ENCODE results near the gene IFT22. TPM values are rescaled to one million over a fixed set of nuclear protein-coding genes. Genes with fewer than 3 reads are reported as not detected.
"Not testable (repeated sequence)": the region's sequence is repeated elsewhere in the genome, so short reads cannot be mapped to it uniquely, and the experiment has no call there.

The IFT22 gene
- total RNA-seq, 2 donors from 2014 or later: 14.0 to 24.4 TPM

DNA sequence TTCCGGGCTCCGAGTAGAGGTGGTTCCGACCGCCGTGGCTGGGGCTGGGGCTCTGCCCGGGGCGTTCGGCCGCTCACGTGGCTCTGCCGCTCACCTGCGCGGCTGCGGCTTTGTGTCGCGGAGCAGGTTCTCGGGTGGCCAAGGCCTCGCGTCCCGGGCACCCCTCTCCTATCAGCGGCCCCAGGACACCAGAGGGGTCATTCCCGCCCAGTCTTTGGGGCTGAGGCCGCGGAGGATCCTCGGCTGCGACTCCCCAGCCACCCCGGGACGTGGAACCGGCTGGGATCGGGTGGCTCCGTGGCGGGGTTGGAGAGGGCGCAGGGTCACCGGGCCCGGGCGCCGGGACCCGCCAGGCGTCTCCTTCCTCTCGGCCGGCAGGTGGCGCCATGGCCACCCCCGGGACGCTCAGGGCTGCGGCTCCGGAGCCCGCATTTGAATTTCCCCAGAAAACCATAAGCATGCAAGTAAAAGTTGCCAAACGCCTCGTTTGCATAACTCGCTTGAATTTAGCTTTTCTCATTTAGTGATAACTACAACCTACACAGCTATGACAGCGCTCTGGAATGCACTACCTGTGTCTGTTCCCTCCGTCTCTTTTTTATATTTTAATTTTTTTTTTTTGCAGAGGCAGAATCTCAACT lies 42.2 kb upstream of the IFT22 start:
- no peak for DNase-seq (ENCODE audit: low spot score)
- no peak for ATAC-seq (ENCODE audit: insufficient number of reproducible peaks, low FRiP score, low read depth)
- peak overlapping the region; percentile 76 for H3K4me3 ChIP-seq
- no peaks in the 10 kb centered on the region for H3K9me3 ChIP-seq
- H3K27ac ChIP-seq: no peak overlapping the region
- H3K27me3 ChIP-seq (replicated peaks; ENCODE audit: insufficient read depth): no peaks in the 10 kb centered on the region
- no peaks in the 10 kb centered on the region for H3K36me3 ChIP-seq
- H3K4me1 ChIP-seq (ENCODE audit: control insufficient read depth in 1 of 2, low read depth in 2 of 2): peaks cover 10 to 16% of the 10 kb centered on the region in 2 donors
- TF ChIP-seq, protein P1, sequence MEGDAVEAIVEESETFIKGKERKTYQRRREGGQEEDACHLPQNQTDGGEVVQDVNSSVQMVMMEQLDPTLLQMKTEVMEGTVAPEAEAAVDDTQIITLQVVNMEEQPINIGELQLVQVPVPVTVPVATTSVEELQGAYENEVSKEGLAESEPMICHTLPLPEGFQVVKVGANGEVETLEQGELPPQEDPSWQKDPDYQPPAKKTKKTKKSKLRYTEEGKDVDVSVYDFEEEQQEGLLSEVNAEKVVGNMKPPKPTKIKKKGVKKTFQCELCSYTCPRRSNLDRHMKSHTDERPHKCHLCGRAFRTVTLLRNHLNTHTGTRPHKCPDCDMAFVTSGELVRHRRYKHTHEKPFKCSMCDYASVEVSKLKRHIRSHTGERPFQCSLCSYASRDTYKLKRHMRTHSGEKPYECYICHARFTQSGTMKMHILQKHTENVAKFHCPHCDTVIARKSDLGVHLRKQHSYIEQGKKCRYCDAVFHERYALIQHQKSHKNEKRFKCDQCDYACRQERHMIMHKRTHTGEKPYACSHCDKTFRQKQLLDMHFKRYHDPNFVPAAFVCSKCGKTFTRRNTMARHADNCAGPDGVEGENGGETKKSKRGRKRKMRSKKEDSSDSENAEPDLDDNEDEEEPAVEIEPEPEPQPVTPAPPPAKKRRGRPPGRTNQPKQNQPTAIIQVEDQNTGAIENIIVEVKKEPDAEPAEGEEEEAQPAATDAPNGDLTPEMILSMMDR (IDR thresholded peaks at IDR 0.05): peak; percentile 95

DNA sequence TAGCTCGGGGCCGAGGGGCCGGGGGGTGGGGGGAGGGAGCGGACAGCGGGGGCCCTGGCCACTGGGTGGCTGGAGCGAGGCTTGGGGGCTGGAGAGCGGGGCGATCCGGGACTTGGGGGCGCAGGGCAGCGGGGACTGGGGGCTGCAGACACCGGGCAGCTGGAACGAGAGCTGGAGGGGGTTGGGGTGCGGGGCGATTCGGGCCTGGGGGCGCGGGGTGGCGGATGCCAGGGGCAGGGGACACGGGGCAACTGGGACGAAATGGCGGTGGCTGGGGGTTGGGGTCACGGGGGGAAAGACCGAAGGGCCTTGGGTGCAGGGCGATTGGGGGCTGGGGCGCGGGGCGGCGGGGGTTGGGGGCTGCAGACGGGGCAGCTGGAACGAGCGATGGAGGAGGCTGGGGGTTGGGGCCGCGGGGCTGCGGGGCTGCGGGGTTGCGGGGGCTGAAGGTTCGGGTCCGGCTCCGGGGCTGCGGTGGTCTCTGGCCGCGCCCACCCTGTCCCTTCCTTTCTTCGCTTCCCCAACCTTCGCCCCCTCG lies 41.7 kb upstream of the IFT22 start:
- peaks cover 10 to 16% of the 10 kb centered on the region in 2 donors for H3K4me1 ChIP-seq (ENCODE audit: control insufficient read depth in 1 of 2, low read depth in 2 of 2)
- peak overlapping the region; percentile 76 for H3K4me3 ChIP-seq
- no peaks in the 10 kb centered on the region for H3K27me3 ChIP-seq (replicated peaks; ENCODE audit: insufficient read depth)
- no peak for ATAC-seq (ENCODE audit: insufficient number of reproducible peaks, low FRiP score, low read depth)
- TF ChIP-seq, protein P1 (IDR thresholded peaks at IDR 0.05): no peak
- H3K27ac ChIP-seq: no peak overlapping the region
- no peaks in the 10 kb centered on the region for H3K9me3 ChIP-seq
- DNase-seq (ENCODE audit: low spot score): no peak
- no peaks in the 10 kb centered on the region for H3K36me3 ChIP-seq

DNA sequence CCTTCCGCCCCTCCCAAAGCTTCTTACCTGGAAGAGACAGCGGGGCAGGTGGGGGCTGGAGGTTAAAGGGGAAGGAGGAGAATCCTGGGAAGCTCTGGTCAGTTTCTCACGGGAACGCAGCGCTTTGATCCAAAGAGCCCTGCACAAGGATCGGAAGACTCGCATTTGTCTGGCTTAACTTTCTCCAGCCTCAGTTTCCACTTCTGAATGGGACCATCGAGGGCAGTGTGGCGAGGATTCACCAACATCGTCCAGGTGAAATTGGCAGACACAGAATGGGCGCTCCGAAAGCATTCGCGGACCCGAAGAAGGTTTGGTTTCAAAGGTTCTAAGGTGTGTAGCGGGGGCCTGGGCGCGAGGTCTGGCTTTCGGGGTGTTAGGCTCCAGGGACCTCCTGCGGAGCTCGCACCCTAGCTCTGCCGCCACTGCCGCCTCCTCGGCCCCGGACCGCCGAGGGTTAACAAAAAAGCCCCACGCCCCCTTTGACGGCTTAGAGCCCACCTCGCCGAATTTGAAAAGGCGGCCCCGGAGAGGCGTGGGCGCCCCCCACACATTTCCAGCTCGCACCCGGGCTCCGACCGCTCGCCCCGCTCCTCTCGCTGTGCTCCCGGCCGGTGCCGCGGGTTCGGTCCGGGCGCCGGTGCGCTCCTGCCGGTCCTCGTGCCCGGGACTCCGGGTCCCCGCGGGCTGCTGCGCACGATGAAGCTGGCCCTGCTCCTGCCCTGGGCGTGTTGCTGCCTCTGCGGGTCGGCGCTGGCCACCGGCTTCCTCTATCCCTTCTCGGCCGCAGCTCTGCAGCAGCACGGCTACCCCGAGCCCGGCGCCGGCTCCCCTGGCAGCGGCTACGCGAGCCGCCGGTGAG lies 41.0 kb upstream of the IFT22 start, which contains the start of gene COL26A1:
TSS of gene COL26A1 (plus strand) at position 542 of the 862 bp plus-strand sequence. CDS start at position 700, 158 bp downstream.
- TF ChIP-seq, protein P1 (IDR thresholded peaks at IDR 0.05): no peak

DNA sequence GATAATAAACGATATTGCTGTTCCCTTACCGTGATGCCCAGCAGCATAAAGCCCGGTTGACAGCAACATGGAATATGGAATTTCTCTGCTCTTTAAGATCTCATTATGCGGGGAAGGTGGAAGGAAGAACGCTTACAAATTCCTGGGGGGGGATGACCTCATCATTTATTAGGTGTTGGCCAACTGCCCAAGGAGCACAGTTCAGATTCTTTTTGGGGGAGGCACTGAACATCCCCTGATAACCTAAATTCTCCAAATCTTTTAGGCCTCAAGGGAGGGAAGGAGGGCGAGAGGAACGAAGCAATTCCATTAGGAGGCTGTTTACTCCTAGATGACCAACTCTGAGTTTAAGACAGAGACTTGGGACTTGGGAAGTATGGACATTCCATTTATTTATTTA lies 35.8 kb upstream of the IFT22 start:
- ATAC-seq (ENCODE audit: insufficient number of reproducible peaks, low FRiP score, low read depth) (no peak), DNase-seq (ENCODE audit: low spot score) (no peak)
- Histone ChIP-seq H3K27me3 (replicated peaks; ENCODE audit: insufficient read depth) (no peaks in the 10 kb centered on the region), H3K4me1 (ENCODE audit: control insufficient read depth in 1 of 2, low read depth in 2 of 2) (peaks cover 0 to 2% of the 10 kb centered on the region in 2 donors), H3K4me3 (no peak overlapping the region), H3K9me3 (no peaks in the 10 kb centered on the region), H3K27ac (no peak overlapping the region), H3K36me3 (no peaks in the 10 kb centered on the region)
- TF ChIP-seq, protein P1 (IDR thresholded peaks at IDR 0.05): no peak

More for the DNA sequence above, 41.0 kb upstream of the IFT22 start, which contains the start of gene COL26A1:
- Histone ChIP-seq H3K36me3 (no peaks in the 10 kb centered on the region), H3K9me3 (no peaks in the 10 kb centered on the region), H3K4me3 (peak within 1 kb of the TSS; percentile 76), H3K27me3 (replicated peaks; ENCODE audit: insufficient read depth) (no peaks in the 10 kb centered on the region), H3K4me1 (ENCODE audit: control insufficient read depth in 1 of 2, low read depth in 2 of 2) (peaks cover 10 to 16% of the 10 kb centered on the region in 2 donors), H3K27ac (no peak within 1 kb of the TSS)
- DNase-seq (ENCODE audit: low spot score) (no peak), ATAC-seq (ENCODE audit: insufficient number of reproducible peaks, low FRiP score, low read depth) (no peak)

DNA sequence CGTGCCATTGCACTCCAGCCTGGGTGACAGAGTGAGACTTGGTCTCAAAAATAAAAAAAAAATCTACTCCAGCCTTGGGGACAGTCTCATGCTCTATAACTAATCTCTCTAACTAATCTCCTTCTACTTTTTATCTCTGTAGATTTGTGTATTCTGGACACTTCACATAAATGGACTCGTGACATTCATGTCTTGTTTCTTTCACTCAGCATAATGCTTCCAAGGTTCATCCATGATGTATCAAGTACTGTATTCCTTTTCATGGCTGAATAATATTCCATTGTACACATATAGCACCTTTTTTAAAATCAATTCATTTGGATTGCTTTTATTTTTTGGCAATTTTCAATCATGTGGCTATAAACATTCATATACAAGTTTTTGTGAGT lies 31.3 kb upstream of the IFT22 start:
- H3K27me3 ChIP-seq (replicated peaks; ENCODE audit: insufficient read depth): no peaks in the 10 kb centered on the region
- TF ChIP-seq, protein P1 (IDR thresholded peaks at IDR 0.05): no peak
- no peaks in the 10 kb centered on the region for H3K9me3 ChIP-seq
- H3K36me3 ChIP-seq: no peaks in the 10 kb centered on the region
- no peak overlapping the region for H3K4me3 ChIP-seq
- H3K4me1 ChIP-seq (ENCODE audit: control insufficient read depth in 1 of 2, low read depth in 2 of 2): no peaks in the 10 kb centered on the region
- no peak overlapping the region for H3K27ac ChIP-seq
- no peak for DNase-seq (ENCODE audit: low spot score)
- no peak for ATAC-seq (ENCODE audit: insufficient number of reproducible peaks, low FRiP score, low read depth)

DNA sequence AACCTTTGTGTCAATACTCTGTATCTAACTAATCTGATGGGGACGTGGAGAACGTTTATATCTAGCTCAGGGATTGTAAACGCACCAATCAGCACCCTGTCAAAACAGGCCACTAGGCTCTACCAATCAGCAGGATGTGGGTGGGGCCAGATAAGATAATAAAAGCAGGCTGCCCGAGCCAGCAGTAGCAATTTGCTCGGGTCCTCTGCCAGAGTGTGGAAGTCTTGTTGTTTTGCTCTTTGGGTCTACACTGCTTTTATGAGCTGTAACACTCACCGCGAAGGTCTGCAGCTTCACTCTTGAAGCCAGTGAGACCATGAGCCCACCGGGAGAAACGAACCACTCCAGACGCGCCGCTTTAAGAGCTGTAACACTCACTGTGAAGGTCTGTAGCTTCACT lies 27.7 kb upstream of the IFT22 start:
- H3K27me3 ChIP-seq (replicated peaks; ENCODE audit: insufficient read depth); ATAC-seq (ENCODE audit: insufficient number of reproducible peaks, low FRiP score, low read depth); H3K4me1 ChIP-seq (ENCODE audit: control insufficient read depth in 1 of 2, low read depth in 2 of 2); H3K36me3 ChIP-seq; H3K27ac ChIP-seq; H3K9me3 ChIP-seq; H3K4me3 ChIP-seq; DNase-seq (ENCODE audit: low spot score): not testable (repeated sequence)

DNA sequence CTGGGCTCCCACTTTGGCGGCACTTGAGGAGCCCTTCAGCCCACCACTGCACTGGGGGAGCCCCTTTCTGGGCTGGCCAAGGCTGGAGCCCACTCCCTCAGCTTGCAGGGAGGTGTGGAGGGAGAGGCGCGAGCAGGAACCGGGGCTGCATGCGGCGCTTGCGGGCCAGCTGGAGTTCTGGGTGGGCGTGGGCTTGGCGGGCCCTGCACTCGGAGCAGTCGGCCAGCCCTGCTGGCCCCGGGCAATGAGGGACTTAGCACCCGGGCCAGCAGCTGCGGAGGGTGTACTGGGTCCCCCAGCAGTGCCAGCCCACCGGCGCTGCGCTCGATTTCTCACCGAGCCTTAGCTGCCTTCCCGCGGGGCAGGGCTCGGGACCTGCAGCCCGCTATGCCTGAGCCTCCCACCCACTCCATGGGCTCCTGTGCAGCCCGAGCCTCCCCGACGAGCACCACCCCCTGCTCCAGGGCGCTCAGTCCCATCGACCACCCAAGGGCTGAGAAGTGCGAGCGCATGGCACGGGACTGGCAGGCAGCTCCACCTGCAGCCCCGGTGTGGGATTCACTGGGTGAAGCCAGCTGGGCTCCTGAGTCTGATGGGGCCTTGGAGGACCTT lies 26.9 kb upstream of the IFT22 start:
- H3K36me3 ChIP-seq; H3K9me3 ChIP-seq; H3K27ac ChIP-seq; DNase-seq (ENCODE audit: low spot score); ATAC-seq (ENCODE audit: insufficient number of reproducible peaks, low FRiP score, low read depth); H3K4me1 ChIP-seq (ENCODE audit: control insufficient read depth in 1 of 2, low read depth in 2 of 2); H3K4me3 ChIP-seq; H3K27me3 ChIP-seq (replicated peaks; ENCODE audit: insufficient read depth): not testable (repeated sequence)
